ENCODE results near the gene B4GALT4.
"Not testable (repeated sequence)": the region's sequence is repeated elsewhere in the genome, so short reads cannot be mapped to it uniquely, and the experiment has no call there.

The B4GALT4 gene

GRCh38 chr3:119257654-119258410, 17.2 kb upstream of the B4GALT4 start:
- TF ChIP-seq POU2F2 (IDR thresholded peaks at IDR 0.05; ENCODE audit: low read depth, low read length), result no peak
- TF ChIP-seq TAF1 (IDR thresholded peaks at IDR 0.05; ENCODE audit: low read depth, low read length), result no peak
- DNase-seq (ENCODE audit: insufficient read length, low spot score) (no peak), FAIRE-seq (peak; percentile 47)

GRCh38 chr3:119257111-119257510, 16.4 kb upstream of the B4GALT4 start:
- TF ChIP-seq TAF1 (IDR thresholded peaks at IDR 0.05; ENCODE audit: low read depth, low read length), result no peak
- TF ChIP-seq POU2F2 (IDR thresholded peaks at IDR 0.05; ENCODE audit: low read depth, low read length), result no peak
- TF ChIP-seq SPI1 (IDR thresholded peaks at IDR 0.05; ENCODE audit: low read depth, low read length), result no peak
- no peak for TF ChIP-seq POLR2A (IDR thresholded peaks at IDR 0.05; ENCODE audit: low read depth, low read length)
- TF ChIP-seq PAX5 (IDR thresholded peaks at IDR 0.05; ENCODE audit: insufficient read depth, low read length, severe bottlenecking), result no peak
- no peak for FAIRE-seq
- DNase-seq (ENCODE audit: insufficient read length, low spot score), result no peak

GRCh38 chr3:119255214-119255613, 14.5 kb upstream of the B4GALT4 start:
- DNase-seq (ENCODE audit: insufficient read length, low spot score), result no peak
- TF ChIP-seq POLR2AphosphoS5 (IDR thresholded peaks at IDR 0.05; ENCODE audit: low read depth, low read length), result no peak
- no peak for TF ChIP-seq SPI1 (IDR thresholded peaks at IDR 0.05; ENCODE audit: low read depth, low read length)
- no peak for FAIRE-seq

- DNase-seq (ENCODE audit: insufficient read length, low spot score) (no peak), FAIRE-seq (no peak)
- TF ChIP-seq TAF1 (IDR thresholded peaks at IDR 0.05; ENCODE audit: low read depth, low read length), result no peak
- no peak for TF ChIP-seq SPI1 (IDR thresholded peaks at IDR 0.05; ENCODE audit: low read depth, low read length)
- no peak for TF ChIP-seq POLR2A (IDR thresholded peaks at IDR 0.05; ENCODE audit: low read depth, low read length)
- no peak for TF ChIP-seq POLR2AphosphoS5 (IDR thresholded peaks at IDR 0.05; ENCODE audit: low read depth, low read length)
- no peak for TF ChIP-seq PAX5 (IDR thresholded peaks at IDR 0.05; ENCODE audit: insufficient read depth, low read length, severe bottlenecking)
- TF ChIP-seq POU2F2 (IDR thresholded peaks at IDR 0.05; ENCODE audit: low read depth, low read length), result no peak
Observed at GRCh38 chr3:119245778-119246177, 5.1 kb upstream of the B4GALT4 start.

GRCh38 chr3:119243712-119244111, 3.0 kb upstream of the B4GALT4 start:
- no peak for TF ChIP-seq POLR2AphosphoS5 (IDR thresholded peaks at IDR 0.05; ENCODE audit: low read depth, low read length)
- no peak for TF ChIP-seq PAX5 (IDR thresholded peaks at IDR 0.05; ENCODE audit: insufficient read depth, low read length, severe bottlenecking)
- TF ChIP-seq SPI1 (IDR thresholded peaks at IDR 0.05; ENCODE audit: low read depth, low read length), result no peak
- TF ChIP-seq POU2F2 (IDR thresholded peaks at IDR 0.05; ENCODE audit: low read depth, low read length), result no peak
- TF ChIP-seq TAF1 (IDR thresholded peaks at IDR 0.05; ENCODE audit: low read depth, low read length), result no peak
- no peak for TF ChIP-seq POLR2A (IDR thresholded peaks at IDR 0.05; ENCODE audit: low read depth, low read length)
- DNase-seq (ENCODE audit: insufficient read length, low spot score), result no peak
- no peak for FAIRE-seq

- not testable (repeated sequence) for FAIRE-seq
Observed at GRCh38 chr3:119243058-119243529, 2.4 kb upstream of the B4GALT4 start.

GRCh38 chr3:119242387-119243057, 1.8 kb upstream of the B4GALT4 start:
- not testable (repeated sequence) for FAIRE-seq; DNase-seq (ENCODE audit: insufficient read length, low spot score)

More at GRCh38 chr3:119243058-119243529, 2.4 kb upstream of the B4GALT4 start:
- not testable (repeated sequence) for DNase-seq (ENCODE audit: insufficient read length, low spot score)

- no peak for TF ChIP-seq POLR2AphosphoS5 (IDR thresholded peaks at IDR 0.05; ENCODE audit: low read depth, low read length)
- no peak for TF ChIP-seq SPI1 (IDR thresholded peaks at IDR 0.05; ENCODE audit: low read depth, low read length)
- TF ChIP-seq PAX5 (IDR thresholded peaks at IDR 0.05; ENCODE audit: insufficient read depth, low read length, severe bottlenecking), result no peak
- TF ChIP-seq POLR2A (IDR thresholded peaks at IDR 0.05; ENCODE audit: low read depth, low read length), result no peak
- TF ChIP-seq TAF1 (IDR thresholded peaks at IDR 0.05; ENCODE audit: low read depth, low read length), result no peak
- TF ChIP-seq POU2F2 (IDR thresholded peaks at IDR 0.05; ENCODE audit: low read depth, low read length), result no peak
- no peak for FAIRE-seq
- DNase-seq (ENCODE audit: insufficient read length, low spot score), result no peak
Observed at GRCh38 chr3:119240101-119240590, 532 bp downstream of the B4GALT4 start.

GRCh38 chr3:119239206-119239820, 1.4 kb downstream of the B4GALT4 start:
- DNase-seq (ENCODE audit: insufficient read length, low spot score), result no peak
- no peak for FAIRE-seq
- TF ChIP-seq POLR2A (IDR thresholded peaks at IDR 0.05; ENCODE audit: low read depth, low read length) (no peak), POLR2AphosphoS5 (IDR thresholded peaks at IDR 0.05; ENCODE audit: low read depth, low read length) (no peak), POU2F2 (IDR thresholded peaks at IDR 0.05; ENCODE audit: low read depth, low read length) (no peak), TAF1 (IDR thresholded peaks at IDR 0.05; ENCODE audit: low read depth, low read length) (no peak), SPI1 (IDR thresholded peaks at IDR 0.05; ENCODE audit: low read depth, low read length) (peak; percentile 60), PAX5 (IDR thresholded peaks at IDR 0.05; ENCODE audit: insufficient read depth, low read length, severe bottlenecking) (no peak)

- TF ChIP-seq TAF1 (IDR thresholded peaks at IDR 0.05; ENCODE audit: low read depth, low read length) (no peak), POU2F2 (IDR thresholded peaks at IDR 0.05; ENCODE audit: low read depth, low read length) (no peak), SPI1 (IDR thresholded peaks at IDR 0.05; ENCODE audit: low read depth, low read length) (no peak), POLR2A (IDR thresholded peaks at IDR 0.05; ENCODE audit: low read depth, low read length) (no peak), POLR2AphosphoS5 (IDR thresholded peaks at IDR 0.05; ENCODE audit: low read depth, low read length) (no peak), PAX5 (IDR thresholded peaks at IDR 0.05; ENCODE audit: insufficient read depth, low read length, severe bottlenecking) (no peak)
- DNase-seq (ENCODE audit: insufficient read length, low spot score) (no peak), FAIRE-seq (no peak)
Observed at GRCh38 chr3:119238363-119238762, 2.3 kb downstream of the B4GALT4 start.

Data from GM12891 (cell line).